Esophagus squamous epithelium (tissue), 4 donors: ENCODE data around the gene NUP98.

Experiments
- POLR2A ChIP-seq, 4 donors: fragments of 450-650 bp; IDR thresholded peaks; one replicate each; pipeline ENCODE4 v1.6.1; 2017; ENCODE audit warnings: antibody characterized with exemption in 4 of 4, mild to moderate bottlenecking in 4 of 4, moderate library complexity in 3 of 4
- TF ChIP-seq, protein P1 (sequence below), 6 experiments: fragments of 450-650 bp in 4 of 6; fragments of 200-600 bp in 2 of 6; sonication (generic) in 2 of 6; IDR thresholded peaks; one replicate each; pipeline ENCODE4 v1.5.1; 2016 to 2019; ENCODE audit warnings: antibody characterized with exemption in 6 of 6, mild to moderate bottlenecking in 4 of 6, moderate library complexity in 4 of 6

DNA sequence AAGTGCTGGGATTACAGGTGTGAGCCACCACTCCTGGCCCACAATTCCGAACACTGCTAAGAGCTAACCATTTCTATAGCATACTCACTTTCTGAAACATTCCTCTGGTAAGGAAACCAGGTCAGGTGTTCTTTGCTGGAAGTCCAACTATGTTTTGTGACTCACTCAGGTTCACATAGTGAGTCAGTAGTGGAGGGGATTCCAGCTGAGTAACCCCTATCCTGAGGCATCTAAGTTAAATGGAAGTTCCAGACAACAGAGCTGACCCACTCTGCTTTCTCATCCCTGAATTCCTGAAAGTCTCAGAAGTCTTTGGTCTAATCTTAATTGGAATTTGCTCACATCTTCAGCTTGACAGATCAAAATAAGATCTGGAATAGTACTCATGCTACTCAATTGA, 123.2 kb downstream of the NUP98 start:
- TF ChIP-seq, protein P1, sequence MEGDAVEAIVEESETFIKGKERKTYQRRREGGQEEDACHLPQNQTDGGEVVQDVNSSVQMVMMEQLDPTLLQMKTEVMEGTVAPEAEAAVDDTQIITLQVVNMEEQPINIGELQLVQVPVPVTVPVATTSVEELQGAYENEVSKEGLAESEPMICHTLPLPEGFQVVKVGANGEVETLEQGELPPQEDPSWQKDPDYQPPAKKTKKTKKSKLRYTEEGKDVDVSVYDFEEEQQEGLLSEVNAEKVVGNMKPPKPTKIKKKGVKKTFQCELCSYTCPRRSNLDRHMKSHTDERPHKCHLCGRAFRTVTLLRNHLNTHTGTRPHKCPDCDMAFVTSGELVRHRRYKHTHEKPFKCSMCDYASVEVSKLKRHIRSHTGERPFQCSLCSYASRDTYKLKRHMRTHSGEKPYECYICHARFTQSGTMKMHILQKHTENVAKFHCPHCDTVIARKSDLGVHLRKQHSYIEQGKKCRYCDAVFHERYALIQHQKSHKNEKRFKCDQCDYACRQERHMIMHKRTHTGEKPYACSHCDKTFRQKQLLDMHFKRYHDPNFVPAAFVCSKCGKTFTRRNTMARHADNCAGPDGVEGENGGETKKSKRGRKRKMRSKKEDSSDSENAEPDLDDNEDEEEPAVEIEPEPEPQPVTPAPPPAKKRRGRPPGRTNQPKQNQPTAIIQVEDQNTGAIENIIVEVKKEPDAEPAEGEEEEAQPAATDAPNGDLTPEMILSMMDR (IDR thresholded peaks at IDR 0.05): no peak
- no peak for TF ChIP-seq POLR2A (IDR thresholded peaks at IDR 0.05)
